Measurements from ENCODE around the gene DEK. TPM values are rescaled to one million over a fixed set of nuclear protein-coding genes. Genes with fewer than 3 reads are reported as not detected.
A peak's percentile ranks its signal among the peaks of the same experiment; 100 is the strongest.

Gene DEK
- polyA plus RNA-seq, 3 donors from 2014 or later, result 44.0 to 98.5 (median 87.7) TPM

- no peak for DNase-seq
- Mint-ChIP-seq H3K27me3 (ENCODE audit: low read depth in 3 of 3) (peaks cover 11 to 26% (median 14%) of the 10 kb centered on the region in 3 donors), H3K9me3 (no peaks in the 10 kb centered on the region), H3K36me3 (peaks cover 4 to 10% (median 4%) of the 10 kb centered on the region in 3 donors), H3K4me3 (peak overlapping the region; percentile 92 to 98 (median 93)), H3K27ac (peak overlapping the region; percentile 74 to 96 (median 91)), H3K4me1 (peaks cover 60 to 78% of the 10 kb centered on the region in 2 donors)
Observed at GRCh38 chr6:18261877-18262276, 2.5 kb downstream of the DEK start.

GRCh38 chr6:18260448-18261106 is 3.8 kb downstream of the DEK start:
- Mint-ChIP-seq H3K36me3 (peaks cover 4 to 17% (median 7%) of the 10 kb centered on the region in 3 donors), H3K4me1 (peaks cover 58 to 83% of the 10 kb centered on the region in 2 donors), H3K27me3 (ENCODE audit: low read depth in 3 of 3) (peaks cover 11 to 24% (median 14%) of the 10 kb centered on the region in 3 donors), H3K27ac (peak overlapping the region; percentile 26 to 96 (median 75)), H3K4me3 (peak overlapping the region; percentile 0 to 63 (median 18)), H3K9me3 (no peaks in the 10 kb centered on the region)
- peak; percentile 19 to 34 (median 21) for DNase-seq

- H3K4me3 Mint-ChIP-seq, result peak overlapping the region in 2 of 5 donors; percentile 52 to 63
- H3K27me3 Mint-ChIP-seq (ENCODE audit: low read depth in 3 of 3), result peaks cover 6 to 17% (median 7%) of the 10 kb centered on the region in 3 donors
- H3K27ac Mint-ChIP-seq, result peak overlapping the region; percentile 28 to 96 (median 75)
- H3K9me3 Mint-ChIP-seq, result no peaks in the 10 kb centered on the region
- peaks cover 8 to 24% (median 11%) of the 10 kb centered on the region in 3 donors for H3K36me3 Mint-ChIP-seq
- no peak for DNase-seq
- peaks cover 51 to 83% of the 10 kb centered on the region in 2 donors for H3K4me1 Mint-ChIP-seq
Observed at GRCh38 chr6:18259675-18260447, 4.5 kb downstream of the DEK start.

GRCh38 chr6:18254793-18255192 is 9.5 kb downstream of the DEK start:
- no peaks in the 10 kb centered on the region for H3K9me3 Mint-ChIP-seq
- H3K4me1 Mint-ChIP-seq, result peaks cover 18 to 72% of the 10 kb centered on the region in 2 donors
- no peak for DNase-seq
- peaks cover 11 to 41% (median 20%) of the 10 kb centered on the region in 3 donors for H3K36me3 Mint-ChIP-seq
- H3K27ac Mint-ChIP-seq, result peak overlapping the region in 2 of 6 donors; percentile 39 to 49
- H3K27me3 Mint-ChIP-seq (ENCODE audit: low read depth in 3 of 3), result peaks cover 0 to 4% (median 0%) of the 10 kb centered on the region in 3 donors
- H3K4me3 Mint-ChIP-seq, result no peak overlapping the region

GRCh38 chr6:18253635-18254034 is 10.7 kb downstream of the DEK start:
- Mint-ChIP-seq H3K36me3 (peaks cover 23 to 52% (median 26%) of the 10 kb centered on the region in 3 donors), H3K4me1 (peaks cover 10 to 67% of the 10 kb centered on the region in 2 donors), H3K4me3 (no peak overlapping the region), H3K9me3 (no peaks in the 10 kb centered on the region), H3K27me3 (ENCODE audit: low read depth in 3 of 3) (peaks cover 0 to 2% (median 0%) of the 10 kb centered on the region in 3 donors), H3K27ac (no peak overlapping the region)
- DNase-seq, result no peak

GRCh38 chr6:18249271-18249670 is 15.1 kb downstream of the DEK start:
- Mint-ChIP-seq H3K27me3 (ENCODE audit: low read depth in 3 of 3) (peaks cover 0 to 7% (median 2%) of the 10 kb centered on the region in 3 donors), H3K4me1 (peaks cover 27 to 63% of the 10 kb centered on the region in 2 donors), H3K36me3 (peaks cover 31 to 48% (median 38%) of the 10 kb centered on the region in 3 donors), H3K4me3 (no peak overlapping the region), H3K9me3 (no peaks in the 10 kb centered on the region), H3K27ac (no peak overlapping the region)
- no peak for DNase-seq

- DNase-seq, result no peak
- Mint-ChIP-seq H3K36me3 (peaks cover 31 to 54% (median 38%) of the 10 kb centered on the region in 3 donors), H3K9me3 (no peaks in the 10 kb centered on the region), H3K27ac (no peak overlapping the region), H3K4me3 (no peak overlapping the region), H3K27me3 (ENCODE audit: low read depth in 3 of 3) (peaks cover 0 to 7% (median 2%) of the 10 kb centered on the region in 3 donors), H3K4me1 (peaks cover 29 to 67% of the 10 kb centered on the region in 2 donors)
Observed at GRCh38 chr6:18248698-18249097, 15.6 kb downstream of the DEK start.

GRCh38 chr6:18247002-18247401 is 17.3 kb downstream of the DEK start:
- Mint-ChIP-seq H3K27me3 (ENCODE audit: low read depth in 3 of 3) (peaks cover 0 to 10% (median 2%) of the 10 kb centered on the region in 3 donors), H3K36me3 (peaks cover 37 to 62% (median 53%) of the 10 kb centered on the region in 3 donors), H3K4me3 (no peak overlapping the region), H3K4me1 (peaks cover 39 to 71% of the 10 kb centered on the region in 2 donors), H3K27ac (no peak overlapping the region), H3K9me3 (no peaks in the 10 kb centered on the region)
- no peak for DNase-seq

- peaks cover 0 to 8% (median 2%) of the 10 kb centered on the region in 3 donors for H3K27me3 Mint-ChIP-seq (ENCODE audit: low read depth in 3 of 3)
- peaks cover 38 to 70% of the 10 kb centered on the region in 2 donors for H3K4me1 Mint-ChIP-seq
- H3K27ac Mint-ChIP-seq, result peak overlapping the region in 3 of 6 donors; percentile 46 to 75 (median 60)
- no peak for DNase-seq
- peaks cover 30 to 63% (median 53%) of the 10 kb centered on the region in 3 donors for H3K36me3 Mint-ChIP-seq
- H3K4me3 Mint-ChIP-seq, result peak overlapping the region in 1 of 5 donors; percentile 30
- no peaks in the 10 kb centered on the region for H3K9me3 Mint-ChIP-seq
Observed at GRCh38 chr6:18246205-18246604, 18.1 kb downstream of the DEK start.

GRCh38 chr6:18245642-18246041 is 18.7 kb downstream of the DEK start:
- H3K27ac Mint-ChIP-seq, result peak overlapping the region; percentile 7 to 75 (median 60)
- no peaks in the 10 kb centered on the region for H3K9me3 Mint-ChIP-seq
- H3K36me3 Mint-ChIP-seq, result peaks cover 30 to 66% (median 53%) of the 10 kb centered on the region in 3 donors
- peak overlapping the region in 3 of 5 donors; percentile 19 to 40 (median 30) for H3K4me3 Mint-ChIP-seq
- peaks cover 41 to 70% of the 10 kb centered on the region in 2 donors for H3K4me1 Mint-ChIP-seq
- peaks cover 0 to 8% (median 2%) of the 10 kb centered on the region in 3 donors for H3K27me3 Mint-ChIP-seq (ENCODE audit: low read depth in 3 of 3)
- DNase-seq, result peak; percentile 53 to 58 (median 57)

GRCh38 chr6:18245079-18245478 is 19.3 kb downstream of the DEK start:
- Mint-ChIP-seq H3K4me1 (peaks cover 41 to 74% of the 10 kb centered on the region in 2 donors), H3K36me3 (peaks cover 30 to 66% (median 53%) of the 10 kb centered on the region in 3 donors), H3K4me3 (no peak overlapping the region), H3K9me3 (no peaks in the 10 kb centered on the region), H3K27me3 (ENCODE audit: low read depth in 3 of 3) (peaks cover 0 to 8% (median 2%) of the 10 kb centered on the region in 3 donors), H3K27ac (peak overlapping the region in 3 of 6 donors; percentile 7 to 75 (median 30))
- no peak for DNase-seq

GRCh38 chr6:18244251-18244650 is 20.1 kb downstream of the DEK start:
- Mint-ChIP-seq H3K4me1 (peaks cover 41 to 78% of the 10 kb centered on the region in 2 donors), H3K9me3 (no peaks in the 10 kb centered on the region), H3K4me3 (no peak overlapping the region), H3K27me3 (ENCODE audit: low read depth in 3 of 3) (peaks cover 0 to 8% (median 2%) of the 10 kb centered on the region in 3 donors), H3K36me3 (peaks cover 28 to 63% (median 48%) of the 10 kb centered on the region in 3 donors), H3K27ac (peak overlapping the region in 1 of 6 donors; percentile 53)
- no peak for DNase-seq

GRCh38 chr6:18243302-18243893 is 20.9 kb downstream of the DEK start:
- no peak overlapping the region for H3K4me3 Mint-ChIP-seq
- no peak for DNase-seq
- H3K9me3 Mint-ChIP-seq, result no peaks in the 10 kb centered on the region

More at GRCh38 chr6:18243302-18243893, 20.9 kb downstream of the DEK start:
- Mint-ChIP-seq H3K27me3 (ENCODE audit: low read depth in 3 of 3) (peaks cover 0 to 8% (median 2%) of the 10 kb centered on the region in 3 donors), H3K4me1 (peaks cover 41 to 75% of the 10 kb centered on the region in 2 donors), H3K36me3 (peaks cover 23 to 55% (median 39%) of the 10 kb centered on the region in 3 donors), H3K27ac (peak overlapping the region in 4 of 6 donors; percentile 5 to 55 (median 16))
